CD4-positive, alpha-beta T cell treated with Interleukin-4 for 1 hour (primary cell): ENCODE data around the gene NACA.
"Not testable (repeated sequence)": the region's sequence is repeated elsewhere in the genome, so short reads cannot be mapped to it uniquely, and the experiment has no call there.

Source experiments
- DNase-seq, 2 donors: peaks; one replicate each; pipeline ENCODE4 v3.0.0-alpha.2; 2020 to 2022

Gene NACA

GRCh38 chr12:56724972-56725722, at the start of gene NACA:
TSS of gene NACA (minus strand) at chr12:56725299. CDS start at chr12:56724521, 778 bp downstream.
- DNase-seq = peak; percentile 98

GRCh38 chr12:56773113-56773512, 48.0 kb upstream of the NACA start:
- no peak for DNase-seq

- no peak for DNase-seq
These were observed 47.5 kb upstream of the NACA start for GRCh38 chr12:56772625-56773024.

GRCh38 chr12:56769868-56770267, 44.8 kb upstream of the NACA start:
- DNase-seq = no peak

- DNase-seq = no peak
These were observed 43.3 kb upstream of the NACA start for GRCh38 chr12:56768424-56768823.

GRCh38 chr12:56766535-56766934, 41.4 kb upstream of the NACA start:
- peak; percentile 8 to 52 for DNase-seq

GRCh38 chr12:56763753-56764657, 38.9 kb upstream of the NACA start:
- DNase-seq = no peak

- no peak for DNase-seq
These were observed 36.7 kb upstream of the NACA start for GRCh38 chr12:56761812-56762211.

- DNase-seq = no peak
These were observed 35.4 kb upstream of the NACA start for GRCh38 chr12:56760460-56760859.

GRCh38 chr12:56759263-56759908, 34.3 kb upstream of the NACA start:
- no peak for DNase-seq

- DNase-seq = no peak
These were observed 33.7 kb upstream of the NACA start for GRCh38 chr12:56758728-56759262.

GRCh38 chr12:56757971-56758370, 32.9 kb upstream of the NACA start:
- not testable (repeated sequence) for DNase-seq

- no peak for DNase-seq
These were observed 28.5 kb upstream of the NACA start for GRCh38 chr12:56753566-56753965.

- DNase-seq = peak; percentile 81 to 84
These were observed 26.9 kb upstream of the NACA start, which contains the start of gene PRIM1 for GRCh38 chr12:56751712-56752598. TSS of gene PRIM1 (minus strand) at chr12:56752323. CDS start at chr12:56752298, 25 bp downstream.

GRCh38 chr12:56750596-56750995, 25.5 kb upstream of the NACA start:
- DNase-seq = not testable (repeated sequence)

- DNase-seq = no peak
These were observed 24.8 kb upstream of the NACA start for GRCh38 chr12:56749853-56750252.

GRCh38 chr12:56749359-56749758, 24.3 kb upstream of the NACA start:
- DNase-seq = no peak

- DNase-seq = no peak
These were observed 3.2 kb upstream of the NACA start for GRCh38 chr12:56728139-56728861.

GRCh38 chr12:56726196-56726675, 1.1 kb upstream of the NACA start:
- DNase-seq = not testable (repeated sequence)

GRCh38 chr12:56725723-56726102, 614 bp upstream of the NACA start:
- DNase-seq = no peak

GRCh38 chr12:56724701-56724971, 463 bp downstream of the NACA start:
- no peak for DNase-seq
